ENCODE measurements around the gene KRTAP16-1.

The KRTAP16-1 gene

DNA sequence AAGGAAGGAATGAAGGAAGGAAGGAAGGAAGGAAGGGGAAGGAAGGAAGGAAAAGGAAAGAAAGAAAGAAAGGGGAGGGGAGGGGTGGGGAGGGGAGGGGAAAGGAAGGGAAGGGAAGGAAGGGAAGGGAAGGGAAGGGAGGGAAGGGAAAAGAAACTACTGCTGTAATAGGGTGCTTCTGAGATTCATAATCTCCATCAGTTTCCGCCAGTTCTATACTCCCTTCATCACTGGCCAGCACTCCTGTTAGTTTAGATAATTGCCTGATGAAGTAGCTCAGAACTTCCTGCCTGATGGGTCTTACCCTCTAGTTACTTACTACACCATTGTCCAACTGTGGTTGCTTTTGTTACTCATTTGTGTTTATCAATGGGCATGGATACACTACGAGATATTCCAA lies 45.9 kb downstream of the KRTAP16-1 start:
- TF ChIP-seq GABPA (IDR thresholded peaks at IDR 0.05; ENCODE audit: low read depth), result no peak
- TF ChIP-seq POLR2AphosphoS5 (IDR thresholded peaks at IDR 0.05; ENCODE audit: low read depth), result no peak
- no peak for TF ChIP-seq SPI1 (IDR thresholded peaks at IDR 0.05; ENCODE audit: borderline replicate concordance, low read depth)
- TF ChIP-seq, protein P1, sequence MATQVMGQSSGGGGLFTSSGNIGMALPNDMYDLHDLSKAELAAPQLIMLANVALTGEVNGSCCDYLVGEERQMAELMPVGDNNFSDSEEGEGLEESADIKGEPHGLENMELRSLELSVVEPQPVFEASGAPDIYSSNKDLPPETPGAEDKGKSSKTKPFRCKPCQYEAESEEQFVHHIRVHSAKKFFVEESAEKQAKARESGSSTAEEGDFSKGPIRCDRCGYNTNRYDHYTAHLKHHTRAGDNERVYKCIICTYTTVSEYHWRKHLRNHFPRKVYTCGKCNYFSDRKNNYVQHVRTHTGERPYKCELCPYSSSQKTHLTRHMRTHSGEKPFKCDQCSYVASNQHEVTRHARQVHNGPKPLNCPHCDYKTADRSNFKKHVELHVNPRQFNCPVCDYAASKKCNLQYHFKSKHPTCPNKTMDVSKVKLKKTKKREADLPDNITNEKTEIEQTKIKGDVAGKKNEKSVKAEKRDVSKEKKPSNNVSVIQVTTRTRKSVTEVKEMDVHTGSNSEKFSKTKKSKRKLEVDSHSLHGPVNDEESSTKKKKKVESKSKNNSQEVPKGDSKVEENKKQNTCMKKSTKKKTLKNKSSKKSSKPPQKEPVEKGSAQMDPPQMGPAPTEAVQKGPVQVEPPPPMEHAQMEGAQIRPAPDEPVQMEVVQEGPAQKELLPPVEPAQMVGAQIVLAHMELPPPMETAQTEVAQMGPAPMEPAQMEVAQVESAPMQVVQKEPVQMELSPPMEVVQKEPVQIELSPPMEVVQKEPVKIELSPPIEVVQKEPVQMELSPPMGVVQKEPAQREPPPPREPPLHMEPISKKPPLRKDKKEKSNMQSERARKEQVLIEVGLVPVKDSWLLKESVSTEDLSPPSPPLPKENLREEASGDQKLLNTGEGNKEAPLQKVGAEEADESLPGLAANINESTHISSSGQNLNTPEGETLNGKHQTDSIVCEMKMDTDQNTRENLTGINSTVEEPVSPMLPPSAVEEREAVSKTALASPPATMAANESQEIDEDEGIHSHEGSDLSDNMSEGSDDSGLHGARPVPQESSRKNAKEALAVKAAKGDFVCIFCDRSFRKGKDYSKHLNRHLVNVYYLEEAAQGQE (IDR thresholded peaks at IDR 0.05; ENCODE audit: insufficient replicate concordance, low read depth), result no peak
- TF ChIP-seq, protein P2, sequence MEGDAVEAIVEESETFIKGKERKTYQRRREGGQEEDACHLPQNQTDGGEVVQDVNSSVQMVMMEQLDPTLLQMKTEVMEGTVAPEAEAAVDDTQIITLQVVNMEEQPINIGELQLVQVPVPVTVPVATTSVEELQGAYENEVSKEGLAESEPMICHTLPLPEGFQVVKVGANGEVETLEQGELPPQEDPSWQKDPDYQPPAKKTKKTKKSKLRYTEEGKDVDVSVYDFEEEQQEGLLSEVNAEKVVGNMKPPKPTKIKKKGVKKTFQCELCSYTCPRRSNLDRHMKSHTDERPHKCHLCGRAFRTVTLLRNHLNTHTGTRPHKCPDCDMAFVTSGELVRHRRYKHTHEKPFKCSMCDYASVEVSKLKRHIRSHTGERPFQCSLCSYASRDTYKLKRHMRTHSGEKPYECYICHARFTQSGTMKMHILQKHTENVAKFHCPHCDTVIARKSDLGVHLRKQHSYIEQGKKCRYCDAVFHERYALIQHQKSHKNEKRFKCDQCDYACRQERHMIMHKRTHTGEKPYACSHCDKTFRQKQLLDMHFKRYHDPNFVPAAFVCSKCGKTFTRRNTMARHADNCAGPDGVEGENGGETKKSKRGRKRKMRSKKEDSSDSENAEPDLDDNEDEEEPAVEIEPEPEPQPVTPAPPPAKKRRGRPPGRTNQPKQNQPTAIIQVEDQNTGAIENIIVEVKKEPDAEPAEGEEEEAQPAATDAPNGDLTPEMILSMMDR (IDR thresholded peaks at IDR 0.05; ENCODE audit: insufficient read depth, low read length), result no peak
- H3K27ac ChIP-seq (replicated peaks), result no peak overlapping the region
- H3K4me3 ChIP-seq (replicated peaks; ENCODE audit: insufficient read depth, low read length), result no peak overlapping the region
- no peak for DNase-seq (ENCODE audit: low read depth in 1 of 2, low spot score in 1 of 2)
- H3K27me3 ChIP-seq (ENCODE audit: insufficient read depth, poor library complexity, severe bottlenecking), result no peaks in the 10 kb centered on the region

DNA sequence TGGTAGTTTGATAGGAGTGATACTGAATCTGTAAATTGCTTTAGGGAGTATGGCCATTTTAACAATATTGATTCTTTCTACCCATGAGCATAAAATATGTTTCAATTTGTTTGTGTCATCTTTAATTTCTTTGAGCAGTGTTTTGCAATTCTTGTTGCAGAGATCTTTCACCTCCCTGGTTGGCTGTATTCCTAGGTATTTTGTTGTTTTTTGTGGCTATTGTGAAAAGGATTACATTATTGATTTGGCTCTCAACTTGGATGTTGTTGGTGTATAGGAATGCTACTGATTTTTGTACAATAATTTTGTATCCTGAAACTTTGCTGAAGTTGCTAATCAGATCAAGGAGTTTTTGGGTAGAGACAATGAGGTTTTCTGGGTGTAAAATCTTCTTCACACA lies 50.7 kb downstream of the KRTAP16-1 start:
- TF ChIP-seq SPI1 (IDR thresholded peaks at IDR 0.05; ENCODE audit: borderline replicate concordance, low read depth) (no peak), POLR2AphosphoS5 (IDR thresholded peaks at IDR 0.05; ENCODE audit: low read depth) (no peak), GABPA (IDR thresholded peaks at IDR 0.05; ENCODE audit: low read depth) (no peak)
- TF ChIP-seq, protein P1 (IDR thresholded peaks at IDR 0.05; ENCODE audit: insufficient replicate concordance, low read depth), result no peak
- TF ChIP-seq, protein P2 (IDR thresholded peaks at IDR 0.05; ENCODE audit: insufficient read depth, low read length), result no peak
- peaks cover 4% of the 10 kb centered on the region for H3K27me3 ChIP-seq (ENCODE audit: insufficient read depth, poor library complexity, severe bottlenecking)
- H3K4me3 ChIP-seq (replicated peaks; ENCODE audit: insufficient read depth, low read length), result no peak overlapping the region
- H3K27ac ChIP-seq (replicated peaks), result no peak overlapping the region
- DNase-seq (ENCODE audit: low read depth in 1 of 2, low spot score in 1 of 2), result no peak

Measured in HL-60 (cell line).